T-helper 2 cell treated with Interferon-gamma antibody and Interleukin-4, amounts not matched to agents 5 μg/mL and 100 μg/mL, for 36 hours (primary cell): ENCODE data around the gene MAP2K5.

Experiments
- DNase-seq: peaks from one replicate; pipeline ENCODE4 v3.0.0; 2021; ENCODE audit warnings: low spot score
- H3K27ac Mint-ChIP-seq: one replicate; pipeline ENCODE4 v1.8.0; 2021; ENCODE audit warnings: mild to moderate bottlenecking, mixed read lengths
- H3K27me3 Mint-ChIP-seq: one replicate; pipeline ENCODE4 v1.8.0; 2021; ENCODE audit warnings: low read depth, mixed read lengths
- H3K36me3 Mint-ChIP-seq: one replicate; pipeline ENCODE4 v1.8.0; 2021; ENCODE audit warnings: low read depth, mixed read lengths
- H3K4me1 Mint-ChIP-seq: one replicate; pipeline ENCODE4 v1.8.0; 2021; ENCODE audit warnings: low read depth, mixed read lengths
- H3K4me3 Mint-ChIP-seq: one replicate; pipeline ENCODE4 v1.8.0; 2022; ENCODE audit warnings: mild to moderate bottlenecking, moderate library complexity, mixed read lengths
- H3K9me3 Mint-ChIP-seq: one replicate; pipeline ENCODE4 v1.8.0; 2021; ENCODE audit warnings: mixed read lengths

MAP2K5 gene

GRCh38 chr15:67818464-67818863 is 276.0 kb downstream of the MAP2K5 start:
- H3K4me1 Mint-ChIP-seq: peaks cover 6% of the 10 kb centered on the region
- DNase-seq: no peak
- peaks cover 56% of the 10 kb centered on the region for H3K27me3 Mint-ChIP-seq
- H3K36me3 Mint-ChIP-seq: no peaks in the 10 kb centered on the region
- no peak overlapping the region for H3K27ac Mint-ChIP-seq
- no peak overlapping the region for H3K4me3 Mint-ChIP-seq
- no peaks in the 10 kb centered on the region for H3K9me3 Mint-ChIP-seq

- Mint-ChIP-seq H3K4me3 (no peak overlapping the region), H3K9me3 (no peaks in the 10 kb centered on the region), H3K36me3 (peaks cover 6% of the 10 kb centered on the region), H3K4me1 (peaks cover 13% of the 10 kb centered on the region), H3K27ac (no peak overlapping the region), H3K27me3 (peaks cover 68% of the 10 kb centered on the region)
- no peak for DNase-seq
Observed at GRCh38 chr15:67819636-67820035, 277.1 kb downstream of the MAP2K5 start.

- H3K4me3 Mint-ChIP-seq: no peak overlapping the region
- no peak for DNase-seq
- H3K27me3 Mint-ChIP-seq: peaks cover 74% of the 10 kb centered on the region
- no peaks in the 10 kb centered on the region for H3K9me3 Mint-ChIP-seq
- H3K4me1 Mint-ChIP-seq: peaks cover 13% of the 10 kb centered on the region
- H3K27ac Mint-ChIP-seq: no peak overlapping the region
- peaks cover 6% of the 10 kb centered on the region for H3K36me3 Mint-ChIP-seq
Observed at GRCh38 chr15:67820122-67820991, 277.9 kb downstream of the MAP2K5 start.

- H3K9me3 Mint-ChIP-seq: no peaks in the 10 kb centered on the region
- peaks cover 13% of the 10 kb centered on the region for H3K4me1 Mint-ChIP-seq
- DNase-seq: no peak
- H3K27ac Mint-ChIP-seq: peak overlapping the region; percentile 7
- peaks cover 6% of the 10 kb centered on the region for H3K36me3 Mint-ChIP-seq
- no peak overlapping the region for H3K4me3 Mint-ChIP-seq
- H3K27me3 Mint-ChIP-seq: peaks cover 82% of the 10 kb centered on the region
Observed at GRCh38 chr15:67820992-67821783, 278.7 kb downstream of the MAP2K5 start.

GRCh38 chr15:67821784-67822440 is 279.4 kb downstream of the MAP2K5 start:
- Mint-ChIP-seq H3K27me3 (peaks cover 81% of the 10 kb centered on the region), H3K9me3 (no peaks in the 10 kb centered on the region), H3K36me3 (peaks cover 6% of the 10 kb centered on the region), H3K27ac (peak overlapping the region; percentile 41), H3K4me1 (peaks cover 13% of the 10 kb centered on the region), H3K4me3 (peak overlapping the region; percentile 26)
- no peak for DNase-seq

GRCh38 chr15:67822537-67823313 is 280.2 kb downstream of the MAP2K5 start:
- H3K4me3 Mint-ChIP-seq: no peak overlapping the region
- H3K9me3 Mint-ChIP-seq: no peaks in the 10 kb centered on the region
- peaks cover 76% of the 10 kb centered on the region for H3K27me3 Mint-ChIP-seq
- H3K36me3 Mint-ChIP-seq: peaks cover 6% of the 10 kb centered on the region
- DNase-seq: no peak
- H3K27ac Mint-ChIP-seq: peak overlapping the region; percentile 41
- H3K4me1 Mint-ChIP-seq: peaks cover 13% of the 10 kb centered on the region

GRCh38 chr15:67823314-67824196 is 281.1 kb downstream of the MAP2K5 start:
- Mint-ChIP-seq H3K27ac (peak overlapping the region; percentile 60), H3K4me1 (peaks cover 14% of the 10 kb centered on the region), H3K4me3 (peak overlapping the region; percentile 71), H3K27me3 (peaks cover 74% of the 10 kb centered on the region), H3K36me3 (peaks cover 6% of the 10 kb centered on the region), H3K9me3 (no peaks in the 10 kb centered on the region)
- no peak for DNase-seq

GRCh38 chr15:67824197-67824968 is 281.9 kb downstream of the MAP2K5 start:
- H3K9me3 Mint-ChIP-seq: no peaks in the 10 kb centered on the region
- H3K4me1 Mint-ChIP-seq: peaks cover 14% of the 10 kb centered on the region
- H3K4me3 Mint-ChIP-seq: peak overlapping the region; percentile 71
- H3K27ac Mint-ChIP-seq: peak overlapping the region; percentile 60
- H3K36me3 Mint-ChIP-seq: peaks cover 6% of the 10 kb centered on the region
- no peak for DNase-seq
- H3K27me3 Mint-ChIP-seq: peaks cover 76% of the 10 kb centered on the region

GRCh38 chr15:67824976-67825880 is 282.7 kb downstream of the MAP2K5 start, which contains the start of gene SKOR1:
Gene SKOR1 (plus strand): TSS chr15:67825509. CDS start chr15:67825603, 94 bp downstream.
- peaks cover 73% of the 10 kb centered on the region for H3K27me3 Mint-ChIP-seq
- DNase-seq: no peak
- peaks cover 14% of the 10 kb centered on the region for H3K4me1 Mint-ChIP-seq
- H3K36me3 Mint-ChIP-seq: peaks cover 6% of the 10 kb centered on the region
- H3K27ac Mint-ChIP-seq: peak within 1 kb of the TSS; percentile 67
- H3K9me3 Mint-ChIP-seq: no peaks in the 10 kb centered on the region
- peak within 1 kb of the TSS; percentile 71 for H3K4me3 Mint-ChIP-seq

GRCh38 chr15:67825881-67826716 is 283.6 kb downstream of the MAP2K5 start:
- H3K4me3 Mint-ChIP-seq: peak overlapping the region; percentile 47
- peaks cover 73% of the 10 kb centered on the region for H3K27me3 Mint-ChIP-seq
- H3K36me3 Mint-ChIP-seq: peaks cover 6% of the 10 kb centered on the region
- peak overlapping the region; percentile 67 for H3K27ac Mint-ChIP-seq
- H3K9me3 Mint-ChIP-seq: no peaks in the 10 kb centered on the region
- H3K4me1 Mint-ChIP-seq: peaks cover 14% of the 10 kb centered on the region
- no peak for DNase-seq
